A673 (cell line): Measurements from ENCODE around the gene SHOC2. TPM values are rescaled to one million over a fixed set of nuclear protein-coding genes. Genes with fewer than 3 reads are reported as not detected.

Experiments
- BruUV-seq: library from RNA; stranded (reverse); fragments of 400-500 nt; replicated peaks from 2 replicates; lab custom pipeline; 2021; lab: Mats Ljungman, UMichigan
- CTCF ChIA-PET: fragments of 300-600 bp; sonication (Branson Sonifier 250); formaldehyde crosslinking; loops from one replicate; lab custom pipeline; 2022; ENCODE audit warnings: antibody characterized with exemption; lab: Charles Lee
- POLR2A ChIA-PET: fragments of 300-600 bp; sonication (Branson Sonifier 250); formaldehyde crosslinking; loops from one replicate; lab custom pipeline; 2022; ENCODE audit warnings: antibody characterized with exemption; ENCODE audit not compliant: low non-redundant PET; lab: Charles Lee
- DNase-seq: peaks from one replicate; pipeline ENCODE4 v3.0.0-alpha.2; 2015; ENCODE audit warnings: low spot score
- H3K27ac ChIP-seq: fragments of 200-600 bp; sonication (generic); 2 replicates; pipeline ENCODE4 v1.5.1; 2016; ENCODE audit warnings: mixed run types, low read depth, mild to moderate bottlenecking, mixed read lengths, antibody characterized with exemption, low read length; ENCODE audit not compliant: poor library complexity, severe bottlenecking
- H3K27me3 ChIP-seq: fragments of 200-600 bp; sonication (generic); replicated peaks from 2 replicates; pipeline ENCODE4 v1.6.1; 2017; ENCODE audit warnings: mixed run types, low read depth, mild to moderate bottlenecking, mixed read lengths, antibody characterized with exemption, low read length; ENCODE audit not compliant: insufficient read depth, poor library complexity
- H3K36me3 ChIP-seq: fragments of 200-600 bp; sonication (generic); 2 replicates; pipeline ENCODE4 v1.6.1; 2016; ENCODE audit warnings: mixed run types, mild to moderate bottlenecking, mixed read lengths, antibody characterized with exemption, low read length; ENCODE audit not compliant: insufficient read depth, poor library complexity, severe bottlenecking
- H3K4me1 ChIP-seq: fragments of 200-600 bp; sonication (generic); 2 replicates; pipeline ENCODE4 v1.6.1; 2017; ENCODE audit warnings: mixed run types, mild to moderate bottlenecking, mixed read lengths, antibody characterized with exemption, low read length; ENCODE audit not compliant: insufficient read depth, poor library complexity, severe bottlenecking
- H3K4me3 ChIP-seq: fragments of 200-600 bp; sonication (generic); 2 replicates; pipeline ENCODE4 v1.5.1; 2016; ENCODE audit warnings: low read depth, mixed run types, mild to moderate bottlenecking, mixed read lengths, low read length; ENCODE audit not compliant: poor library complexity, severe bottlenecking
- H3K9me3 ChIP-seq: fragments of 200-600 bp; sonication (generic); 2 replicates; pipeline ENCODE4 v1.6.1; 2016; ENCODE audit warnings: mixed run types, low read depth, mild to moderate bottlenecking, mixed read lengths, antibody characterized with exemption, low read length; ENCODE audit not compliant: poor library complexity, severe bottlenecking
- CTCF ChIP-seq: fragments of 300-800, 200-600 bp; sonication (generic); conservative IDR thresholded peaks from 2 replicates; pipeline ENCODE4 v1.5.1; 2017; ENCODE audit warnings: low read depth, mild to moderate bottlenecking, antibody characterized with exemption, low read length, moderate library complexity, mixed read lengths
- EZH2 ChIP-seq: fragments of 200-600 bp; sonication (generic); IDR thresholded peaks from 2 replicates; pipeline ENCODE4 v1.6.1; 2017; ENCODE audit warnings: borderline replicate concordance, low read depth, mild to moderate bottlenecking, mixed read lengths, antibody characterized with exemption, low read length; ENCODE audit not compliant: poor library complexity, severe bottlenecking
- intact Hi-C: fragments of 100-400 bp; cut with micrococcal nuclease; formaldehyde crosslinking; loops from one replicate; pipeline ENCODE4 v1.10.0; 2022; ENCODE audit not compliant: unreplicated experiment
- total RNA-seq: library from RNA; stranded (reverse); gene quantifications from 2 replicates; pipeline ENCODE4 v1.2.3, GENCODE V29; 2021

The SHOC2 gene
- total RNA-seq, 1 experiment from 2014 or later = 37.6 TPM

- ChIA-PET CTCF (no interaction called here), POLR2A (no interaction called here)
- H3K27ac ChIP-seq = no peak overlapping the region
- H3K27me3 ChIP-seq = no peaks in the 10 kb centered on the region
- H3K4me3 ChIP-seq = no peak overlapping the region
- H3K9me3 ChIP-seq = no peaks in the 10 kb centered on the region
- intact Hi-C loops = loop anchor here (10.0 kb wide), 1 partner anchor 605 kb away; the partner anchor contains the start of gene SMNDC1
- no peak for TF ChIP-seq EZH2
- no peak for TF ChIP-seq CTCF
- peaks cover 8% of the 10 kb centered on the region for H3K4me1 ChIP-seq
- H3K36me3 ChIP-seq = no peaks in the 10 kb centered on the region
- BruUV-seq = no TSS peak
- no peak for DNase-seq
These were observed 9.3 kb upstream of the SHOC2 start for GRCh38 chr10:110910138-110910537.

GRCh38 chr10:110912374-110912773 is 7.0 kb upstream of the SHOC2 start:
- POLR2A ChIA-PET = no interaction called here
- Histone ChIP-seq H3K4me3 (no peak overlapping the region), H3K36me3 (no peaks in the 10 kb centered on the region), H3K27me3 (no peaks in the 10 kb centered on the region), H3K9me3 (no peaks in the 10 kb centered on the region), H3K4me1 (peaks cover 24% of the 10 kb centered on the region), H3K27ac (no peak overlapping the region)
- TF ChIP-seq CTCF = no peak
- TF ChIP-seq EZH2 = no peak
- CTCF ChIA-PET = no interaction called here
- intact Hi-C loops = loop anchor here (10.0 kb wide), 1 partner anchor 608 kb away; the partner anchor contains the start of gene SMNDC1
- DNase-seq = no peak
- BruUV-seq = no TSS peak

- Histone ChIP-seq H3K27me3 (no peaks in the 10 kb centered on the region), H3K4me1 (peaks cover 28% of the 10 kb centered on the region), H3K4me3 (no peak overlapping the region), H3K9me3 (no peaks in the 10 kb centered on the region), H3K36me3 (no peaks in the 10 kb centered on the region), H3K27ac (no peak overlapping the region)
- ChIA-PET POLR2A (no interaction called here), CTCF (no interaction called here)
- no peak for TF ChIP-seq EZH2
- no peak for TF ChIP-seq CTCF
- no TSS peak for BruUV-seq
- DNase-seq = no peak
- intact Hi-C loops = loop anchor here (10.0 kb wide), 1 partner anchor 610 kb away; the partner anchor contains the start of gene SMNDC1
These were observed 5.0 kb upstream of the SHOC2 start for GRCh38 chr10:110914431-110914830.
